ENCODE results near the gene KAT8.
"Not testable (repeated sequence)": the region's sequence is repeated elsewhere in the genome, so short reads cannot be mapped to it uniquely, and the experiment has no call there.

Gene KAT8

GRCh38 chr16:31150976-31151375, 33.5 kb downstream of the KAT8 start:
- not testable (repeated sequence) for H3K4me3 Mint-ChIP-seq, H3K27me3 Mint-ChIP-seq

GRCh38 chr16:31157136-31157535, 39.7 kb downstream of the KAT8 start:
- ATAC-seq (no peak), DNase-seq (peak; percentile 16)
- no peaks in the 10 kb centered on the region for H3K36me3 Mint-ChIP-seq (ENCODE audit: low read depth)
- H3K9me3 Mint-ChIP-seq, result no peaks in the 10 kb centered on the region
- H3K27me3 Mint-ChIP-seq, result peaks cover 2% of the 10 kb centered on the region
- peaks cover 9% of the 10 kb centered on the region for H3K4me1 Mint-ChIP-seq
- no peak overlapping the region for H3K27ac Mint-ChIP-seq
- peak overlapping the region; percentile 51 for H3K4me3 Mint-ChIP-seq

More at GRCh38 chr16:31150976-31151375, 33.5 kb downstream of the KAT8 start:
- not testable (repeated sequence) for H3K9me3 Mint-ChIP-seq; H3K4me1 Mint-ChIP-seq; DNase-seq; H3K27ac Mint-ChIP-seq; H3K36me3 Mint-ChIP-seq (ENCODE audit: low read depth); ATAC-seq

- DNase-seq (no peak), ATAC-seq (no peak)
- H3K4me3 Mint-ChIP-seq, result no peak overlapping the region
Measured at GRCh38 chr16:31167315-31167714, 49.9 kb downstream of the KAT8 start.

GRCh38 chr16:31168848-31169247, 51.4 kb downstream of the KAT8 start:
- ATAC-seq (no peak), DNase-seq (no peak)
- Mint-ChIP-seq H3K36me3 (ENCODE audit: low read depth) (no peaks in the 10 kb centered on the region), H3K4me3 (no peak overlapping the region), H3K4me1 (no peaks in the 10 kb centered on the region), H3K9me3 (no peaks in the 10 kb centered on the region), H3K27ac (no peak overlapping the region), H3K27me3 (no peaks in the 10 kb centered on the region)

More at GRCh38 chr16:31167315-31167714, 49.9 kb downstream of the KAT8 start:
- H3K27me3 Mint-ChIP-seq, result no peaks in the 10 kb centered on the region
- H3K36me3 Mint-ChIP-seq (ENCODE audit: low read depth), result no peaks in the 10 kb centered on the region
- H3K27ac Mint-ChIP-seq, result no peak overlapping the region
- no peaks in the 10 kb centered on the region for H3K9me3 Mint-ChIP-seq
- no peaks in the 10 kb centered on the region for H3K4me1 Mint-ChIP-seq

GRCh38 chr16:31170048-31170447, 52.6 kb downstream of the KAT8 start:
- not testable (repeated sequence) for H3K4me1 Mint-ChIP-seq; H3K27ac Mint-ChIP-seq; DNase-seq; H3K4me3 Mint-ChIP-seq; ATAC-seq; H3K36me3 Mint-ChIP-seq (ENCODE audit: low read depth); H3K27me3 Mint-ChIP-seq; H3K9me3 Mint-ChIP-seq

GRCh38 chr16:31177136-31177535, 59.7 kb downstream of the KAT8 start:
- peak; percentile 60 for DNase-seq
- Mint-ChIP-seq H3K9me3 (no peaks in the 10 kb centered on the region), H3K36me3 (ENCODE audit: low read depth) (peaks cover 19% of the 10 kb centered on the region), H3K4me3 (peak overlapping the region; percentile 35), H3K27ac (peak overlapping the region; percentile 86), H3K4me1 (peaks cover 43% of the 10 kb centered on the region), H3K27me3 (peaks cover 3% of the 10 kb centered on the region)
- ATAC-seq, result peak; percentile 37

GRCh38 chr16:31179219-31179746, 61.8 kb downstream of the KAT8 start:
- peaks cover 3% of the 10 kb centered on the region for H3K27me3 Mint-ChIP-seq
- H3K27ac Mint-ChIP-seq, result peak overlapping the region; percentile 100
- peaks cover 40% of the 10 kb centered on the region for H3K36me3 Mint-ChIP-seq (ENCODE audit: low read depth)
- ATAC-seq (no peak), DNase-seq (no peak)
- H3K9me3 Mint-ChIP-seq, result no peaks in the 10 kb centered on the region
- H3K4me3 Mint-ChIP-seq, result peak overlapping the region; percentile 97
- H3K4me1 Mint-ChIP-seq, result peaks cover 64% of the 10 kb centered on the region

- Mint-ChIP-seq H3K4me1 (peaks cover 70% of the 10 kb centered on the region), H3K36me3 (ENCODE audit: low read depth) (peaks cover 46% of the 10 kb centered on the region), H3K27me3 (peaks cover 3% of the 10 kb centered on the region), H3K27ac (peak within 1 kb of the TSS; percentile 100), H3K4me3 (peak within 1 kb of the TSS; percentile 97), H3K9me3 (no peaks in the 10 kb centered on the region)
- ATAC-seq, result peak; percentile 61
- peak; percentile 93 for DNase-seq
Measured at GRCh38 chr16:31179747-31180459, 62.4 kb downstream of the KAT8 start, which contains the start of gene FUS. TSS of gene FUS (plus strand) at chr16:31180139. CDS start at chr16:31180215, 76 bp downstream.

All from activated naive CD8-positive, alpha-beta T cell treated with anti-CD3 and anti-CD28 coated beads, Interleukin-2, amount 50 U/mL, for 24 hours (primary cell).